ENCODE data around the gene MRI1. TPM values are rescaled to one million over a fixed set of nuclear protein-coding genes. Genes with fewer than 3 reads are reported as not detected.

The MRI1 gene
- total and polyA plus RNA-seq, 2 donors (not counting 1 experiment from before 2014, with no cell fraction given): 75.5 to 118 TPM

GRCh38 chr19:13723206-13723605 lies 41.1 kb upstream of the MRI1 start:
- Histone ChIP-seq H3K4me2 (replicated peaks; ENCODE audit: low read depth, low read length, poor library complexity, severe bottlenecking) (no peak overlapping the region), H2AFZ (ENCODE audit: insufficient read depth, low read depth, low read length, poor library complexity, severe bottlenecking) (no peak overlapping the region), H3K79me2 (ENCODE audit: control insufficient read depth, insufficient read depth, low read length) (no peaks in the 10 kb centered on the region), H3K9me3 (ENCODE audit: control extremely low read depth in 1 of 3, control insufficient read depth in 2 of 3, insufficient read depth in 1 of 3, low read length in 2 of 3) (no peaks in the 10 kb centered on the region), H3K9ac (ENCODE audit: low read length) (no peak overlapping the region), H3K4me1 (ENCODE audit: control insufficient read depth in 2 of 2, insufficient read depth in 2 of 2, low read length in 2 of 2) (no peaks in the 10 kb centered on the region), H3K27ac (ENCODE audit: low read length in 2 of 2) (no peak overlapping the region), H3K4me3 (ENCODE audit: control extremely low read depth in 1 of 5, extremely low read depth in 1 of 5, insufficient read depth in 1 of 5, low read depth in 2 of 5, low read length in 4 of 5) (no peak overlapping the region), H4K20me1 (ENCODE audit: control insufficient read depth, insufficient read depth, low read length, poor library complexity, severe bottlenecking) (no peaks in the 10 kb centered on the region), H3K36me3 (replicated peaks in 1 of 2; ENCODE audit: control extremely low read depth in 1 of 2, control insufficient read depth in 1 of 2, extremely low read depth in 1 of 2, insufficient read depth in 2 of 2, low read length in 1 of 2) (no peaks in the 10 kb centered on the region), H3K27me3 (replicated peaks in 1 of 4; ENCODE audit: control extremely low read depth in 1 of 4, control insufficient read depth in 3 of 4, insufficient read depth in 4 of 4, low read length in 3 of 4) (no peaks in the 10 kb centered on the region)
- no peak for ATAC-seq (ENCODE audit: low read depth)
- no peak for DNase-seq
- H3K9me3 Mint-ChIP-seq (ENCODE audit: insufficient read depth): no peaks in the 10 kb centered on the region
- H3K27me3 Mint-ChIP-seq: peaks cover 8% of the 10 kb centered on the region
- H3K4me3 Mint-ChIP-seq: no peak overlapping the region
- intact Hi-C loops (cut with micrococcal nuclease): no loop called here
- 90% methylated on average over 3 of the region's 5 CpGs for WGBS (ENCODE audit: insufficient coverage)
- ChIA-PET CTCF (interaction anchor here (0.7 to 2.1 kb wide), 3 partner anchors 139 to 445 kb away, joined by 3 to 12 read pairs (median 3); no protein-coding TSS in a partner anchor), POLR2A (interaction anchor here (0.7 kb wide), 1 partner anchor 186 kb away, joined by 5 read pairs; no protein-coding TSS in a partner anchor)
- TF ChIP-seq, protein P1, sequence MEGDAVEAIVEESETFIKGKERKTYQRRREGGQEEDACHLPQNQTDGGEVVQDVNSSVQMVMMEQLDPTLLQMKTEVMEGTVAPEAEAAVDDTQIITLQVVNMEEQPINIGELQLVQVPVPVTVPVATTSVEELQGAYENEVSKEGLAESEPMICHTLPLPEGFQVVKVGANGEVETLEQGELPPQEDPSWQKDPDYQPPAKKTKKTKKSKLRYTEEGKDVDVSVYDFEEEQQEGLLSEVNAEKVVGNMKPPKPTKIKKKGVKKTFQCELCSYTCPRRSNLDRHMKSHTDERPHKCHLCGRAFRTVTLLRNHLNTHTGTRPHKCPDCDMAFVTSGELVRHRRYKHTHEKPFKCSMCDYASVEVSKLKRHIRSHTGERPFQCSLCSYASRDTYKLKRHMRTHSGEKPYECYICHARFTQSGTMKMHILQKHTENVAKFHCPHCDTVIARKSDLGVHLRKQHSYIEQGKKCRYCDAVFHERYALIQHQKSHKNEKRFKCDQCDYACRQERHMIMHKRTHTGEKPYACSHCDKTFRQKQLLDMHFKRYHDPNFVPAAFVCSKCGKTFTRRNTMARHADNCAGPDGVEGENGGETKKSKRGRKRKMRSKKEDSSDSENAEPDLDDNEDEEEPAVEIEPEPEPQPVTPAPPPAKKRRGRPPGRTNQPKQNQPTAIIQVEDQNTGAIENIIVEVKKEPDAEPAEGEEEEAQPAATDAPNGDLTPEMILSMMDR (IDR thresholded peaks at IDR 0.05): no peak
- TF ChIP-seq EZH2 (IDR thresholded peaks at IDR 0.05; ENCODE audit: borderline replicate concordance, insufficient read depth, low read depth, low read length, poor library complexity, severe bottlenecking): no peak
- no peak overlapping the region for H3K27ac Mint-ChIP-seq
- H3K4me1 Mint-ChIP-seq: no peaks in the 10 kb centered on the region

DNA sequence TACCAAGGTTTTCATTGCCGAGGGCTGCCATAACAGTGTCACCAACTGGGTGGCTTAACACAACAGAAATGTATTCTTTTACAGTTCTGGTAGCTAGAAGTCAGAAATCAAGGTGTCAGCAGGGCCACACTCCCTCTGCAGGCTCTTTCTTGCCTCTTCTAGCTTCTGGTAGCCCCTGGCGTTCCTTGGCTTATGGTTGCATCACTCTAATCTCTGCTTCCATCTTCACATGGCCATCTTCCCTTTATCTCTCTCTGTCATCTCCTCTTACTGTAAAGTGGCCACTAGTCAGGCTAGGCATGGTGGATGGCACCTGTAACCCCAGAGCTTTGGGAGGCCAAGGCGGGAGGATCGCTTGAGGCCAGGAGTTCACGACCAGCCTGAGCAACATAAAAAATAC lies 38.0 kb upstream of the MRI1 start:
- Histone ChIP-seq H3K4me3 (ENCODE audit: control extremely low read depth in 1 of 5, extremely low read depth in 1 of 5, insufficient read depth in 1 of 5, low read depth in 2 of 5, low read length in 4 of 5) (no peak overlapping the region), H3K4me1 (ENCODE audit: control insufficient read depth in 2 of 2, insufficient read depth in 2 of 2, low read length in 2 of 2) (peaks cover 0 to 12% of the 10 kb centered on the region in 2 donors), H3K27ac (ENCODE audit: low read length in 2 of 2) (no peak overlapping the region), H3K79me2 (ENCODE audit: control insufficient read depth, insufficient read depth, low read length) (no peaks in the 10 kb centered on the region), H3K36me3 (replicated peaks in 1 of 2; ENCODE audit: control extremely low read depth in 1 of 2, control insufficient read depth in 1 of 2, extremely low read depth in 1 of 2, insufficient read depth in 2 of 2, low read length in 1 of 2) (no peaks in the 10 kb centered on the region), H2AFZ (ENCODE audit: insufficient read depth, low read depth, low read length, poor library complexity, severe bottlenecking) (no peak overlapping the region), H3K9me3 (ENCODE audit: control extremely low read depth in 1 of 3, control insufficient read depth in 2 of 3, insufficient read depth in 1 of 3, low read length in 2 of 3) (no peaks in the 10 kb centered on the region), H3K4me2 (replicated peaks; ENCODE audit: low read depth, low read length, poor library complexity, severe bottlenecking) (no peak overlapping the region), H3K9ac (ENCODE audit: low read length) (no peak overlapping the region), H3K27me3 (replicated peaks in 1 of 4; ENCODE audit: control extremely low read depth in 1 of 4, control insufficient read depth in 3 of 4, insufficient read depth in 4 of 4, low read length in 3 of 4) (no peaks in the 10 kb centered on the region), H4K20me1 (ENCODE audit: control insufficient read depth, insufficient read depth, low read length, poor library complexity, severe bottlenecking) (no peaks in the 10 kb centered on the region)
- POLR2A ChIA-PET: interaction anchor here (0.5 to 0.6 kb wide), 2 partner anchors 62 to 748 kb away, joined by 5 to 8 read pairs; no protein-coding TSS in a partner anchor
- H3K27me3 Mint-ChIP-seq: peaks cover 4% of the 10 kb centered on the region
- peaks cover 16% of the 10 kb centered on the region for H3K4me1 Mint-ChIP-seq
- no peak overlapping the region for H3K27ac Mint-ChIP-seq
- intact Hi-C loops (cut with micrococcal nuclease): no loop called here
- H3K9me3 Mint-ChIP-seq (ENCODE audit: insufficient read depth): no peaks in the 10 kb centered on the region
- no peak overlapping the region for H3K4me3 Mint-ChIP-seq
- TF ChIP-seq EZH2 (IDR thresholded peaks at IDR 0.05; ENCODE audit: borderline replicate concordance, insufficient read depth, low read depth, low read length, poor library complexity, severe bottlenecking): no peak
- TF ChIP-seq, protein P1 (IDR thresholded peaks at IDR 0.05): no peak
- WGBS (ENCODE audit: insufficient coverage): 100% methylated on average over 2 of the region's 5 CpGs
- DNase-seq (no peak), ATAC-seq (ENCODE audit: low read depth) (no peak)
- CTCF ChIA-PET: interaction anchor here (2.2 kb wide), 1 partner anchor 128 kb away, joined by 5 read pairs; no protein-coding TSS in a partner anchor

Measured in B cell (primary cell).